OCI-LY3 (cell line): ENCODE measurements around the gene DUS2.

Source experiments
- CTCF ChIP-seq: fragments of 200-600, 300-600 bp; sonication (generic); IDR thresholded peaks from 2 replicates; pipeline ENCODE4 v1.5.1; 2014; ENCODE audit warnings: antibody characterized with exemption, low read length, low read depth
- EZH2phosphoT487 ChIP-seq: fragments of 200-600 bp; shearing (Covaris generic); IDR thresholded peaks from 2 replicates; pipeline ENCODE4 v1.6.1; 2018; ENCODE audit warnings: antibody characterized with exemption, mixed run types, low read depth

DNA sequence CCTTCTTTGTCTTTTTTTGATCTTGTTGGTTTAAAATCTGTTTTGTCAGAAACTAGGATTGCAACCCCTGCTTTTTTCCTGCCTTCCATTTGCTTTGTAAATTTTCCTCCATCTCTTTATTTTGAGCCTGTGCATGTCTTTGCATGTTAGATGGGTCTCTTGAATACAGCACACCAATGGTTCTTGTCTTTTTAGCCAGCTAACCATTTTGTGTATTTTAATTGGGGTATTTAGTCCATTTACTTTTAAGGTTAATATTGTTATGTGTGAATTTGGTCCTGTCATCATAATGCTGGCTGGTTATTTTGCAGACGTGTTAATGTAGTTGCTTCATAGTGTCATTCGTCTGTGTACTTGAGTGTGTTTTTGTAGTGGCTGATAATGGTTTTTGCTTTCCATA, 88.3 kb downstream of the DUS2 start:
- TF ChIP-seq CTCF: no peak
- TF ChIP-seq EZH2phosphoT487: no peak
